GM12878 (cell line): ENCODE results near the gene SMIM14. TPM values are rescaled to one million over a fixed set of nuclear protein-coding genes. Genes with fewer than 3 reads are reported as not detected.
A peak's percentile ranks its signal among the peaks of the same experiment; 100 is the strongest.

Experiments
- CBX5 ChIP-seq: sonication (generic); IDR thresholded peaks from 2 replicates; pipeline ENCODE4 v1.6.1; 2016; ENCODE audit warnings: low read depth, moderate library complexity, mild to moderate bottlenecking, inconsistent platforms
- E2F8 ChIP-seq: fragments of 450-650 bp; IDR thresholded peaks from 2 replicates; pipeline ENCODE4 v1.6.1; 2018; ENCODE audit warnings: mild to moderate bottlenecking, low read depth, moderate library complexity; ENCODE audit not compliant: partially characterized antibody
- ESRRA ChIP-seq: IDR thresholded peaks from 2 replicates; pipeline ENCODE4 v1.6.1; 2012; ENCODE audit warnings: mild to moderate bottlenecking, low read length, improper control_type of control experiment
- ETV6 ChIP-seq, 2 experiments: fragments of 450-650 bp in 1 of 2; IDR thresholded peaks in 1 of 2; conservative IDR thresholded peaks in 1 of 2; 2 replicates each; pipeline ENCODE4 v1.6.1; 2014; ENCODE audit warnings: antibody characterized with exemption in 1 of 2, borderline replicate concordance in 1 of 2, low read depth in 1 of 2, mild to moderate bottlenecking in 1 of 2, moderate library complexity in 1 of 2
- GABPA ChIP-seq: IDR thresholded peaks from 2 replicates; pipeline ENCODE4 v1.6.1; 2014; ENCODE audit warnings: antibody characterized with exemption, low read depth, mild to moderate bottlenecking, inconsistent platforms
- HCFC1 ChIP-seq: fragments of 150-350 bp; IDR thresholded peaks from 2 replicates; pipeline ENCODE4 v1.6.1; 2014; ENCODE audit warnings: low read length
- MTA3 ChIP-seq: IDR thresholded peaks from 2 replicates; pipeline ENCODE4 v1.6.1; 2012; ENCODE audit warnings: low read length, inconsistent platforms, borderline replicate concordance
- MYC ChIP-seq: IDR thresholded peaks from 2 replicates; pipeline ENCODE4 v1.6.1; 2011; ENCODE audit warnings: mild to moderate bottlenecking, low read length, moderate library complexity, inconsistent platforms; ENCODE audit not compliant: insufficient read depth, insufficient replicate concordance, insufficient read length, severe bottlenecking
- NFXL1 ChIP-seq: fragments of 450-650 bp; IDR thresholded peaks from 2 replicates; pipeline ENCODE4 v1.6.1; 2017; ENCODE audit warnings: antibody characterized with exemption, mild to moderate bottlenecking, borderline replicate concordance
- NKRF ChIP-seq: fragments of 450-650 bp; conservative IDR thresholded peaks from 2 replicates; pipeline ENCODE4 v1.6.1; 2017; ENCODE audit warnings: mild to moderate bottlenecking, moderate library complexity
- NR2C2 ChIP-seq: IDR thresholded peaks from 2 replicates; pipeline ENCODE4 v1.6.1; 2011; ENCODE audit warnings: borderline replicate concordance, low read depth; ENCODE audit not compliant: control insufficient read depth, insufficient read length
- PML ChIP-seq: IDR thresholded peaks from 2 replicates; pipeline ENCODE4 v1.6.1; 2012; ENCODE audit warnings: low read length, inconsistent platforms
- RAD51 ChIP-seq: fragments of 450-650 bp; IDR thresholded peaks from 2 replicates; pipeline ENCODE4 v1.6.1; 2016; ENCODE audit warnings: moderate library complexity, mild to moderate bottlenecking, inconsistent platforms
- RCOR1 ChIP-seq: conservative IDR thresholded peaks from 2 replicates; pipeline ENCODE4 v1.6.1; 2012; ENCODE audit warnings: low read depth, low read length, improper control_type of control experiment
- SPI1 ChIP-seq: IDR thresholded peaks from 2 replicates; pipeline ENCODE4 v1.6.1; 2011; ENCODE audit warnings: low read depth, mild to moderate bottlenecking, low read length, moderate library complexity, borderline replicate concordance; ENCODE audit not compliant: insufficient read depth
- SRF ChIP-seq, 2 experiments: IDR thresholded peaks; 2 replicates each; pipeline ENCODE4 v1.6.1; 2011; ENCODE audit warnings: low read depth in 2 of 2, low read length in 2 of 2, mild to moderate bottlenecking in 1 of 2, moderate library complexity in 1 of 2
- SUPT20H ChIP-seq: IDR thresholded peaks from 2 replicates; pipeline ENCODE4 v1.6.1; 2011; ENCODE audit warnings: low read depth, mild to moderate bottlenecking, low read length, moderate library complexity, borderline replicate concordance; ENCODE audit not compliant: control insufficient read depth
- TAF1 ChIP-seq: IDR thresholded peaks from 2 replicates; pipeline ENCODE4 v1.6.1; 2011; ENCODE audit warnings: mild to moderate bottlenecking, low read depth, low read length, borderline replicate concordance
- TBL1XR1 ChIP-seq: IDR thresholded peaks from 2 replicates; pipeline ENCODE4 v1.6.1; 2012; ENCODE audit warnings: low read depth, low read length, improper control_type of control experiment
- TCF12 ChIP-seq: IDR thresholded peaks from 2 replicates; pipeline ENCODE4 v1.6.1; 2011; ENCODE audit warnings: low read depth, mild to moderate bottlenecking, low read length
- YY1 ChIP-seq: IDR thresholded peaks from 2 replicates; pipeline ENCODE4 v1.6.1; 2011; ENCODE audit warnings: low read depth, mild to moderate bottlenecking, low read length
- ZBED1 ChIP-seq: IDR thresholded peaks from 2 replicates; pipeline ENCODE4 v1.6.1; 2016; ENCODE audit warnings: borderline replicate concordance
- ZNF622 ChIP-seq: fragments of 450-650 bp; IDR thresholded peaks from 2 replicates; pipeline ENCODE4 v1.6.1; 2017; ENCODE audit warnings: mild to moderate bottlenecking, inconsistent platforms
- ZSCAN29 ChIP-seq: fragments of 450-650 bp; IDR thresholded peaks from 2 replicates; pipeline ENCODE4 v1.6.1; 2017; ENCODE audit warnings: mild to moderate bottlenecking, moderate library complexity
- ZZZ3 ChIP-seq: IDR thresholded peaks from 2 replicates; pipeline ENCODE4 v1.6.1; 2011; ENCODE audit warnings: low read depth; ENCODE audit not compliant: control insufficient read depth, insufficient read length
- polyA plus RNA-seq, 11 experiments: library from polyadenylated mRNA; depleted of rRNA in 4 of 11; unstranded in 6 of 11; stranded (reverse) in 5 of 11; fragments of >200 nt; fragmentation: Nextera tagmentation in 4 of 11; fragmentation: Illumina TruSeq in 1 of 11; extraction: Ambion mirVana in 4 of 11; extraction: Trizol in 1 of 11; gene quantifications; 1 replicate in 1 of 11; 2 replicates in 10 of 11; pipeline versions ENCODE4 v1.2.1 to v1.2.3, GENCODE V29; 2011 to 2016; ENCODE audit warnings: inconsistent platforms in 2 of 11, missing spikeins in 2 of 11, low read depth in 1 of 11
- total RNA-seq, 4 experiments: library from RNA; depleted of rRNA in 3 of 4; stranded (reverse); fragments of >200 nt in 3 of 4; fragmentation: Illumina TruSeq in 1 of 4; extraction: Trizol in 1 of 4; gene quantifications; 2 replicates each; pipeline versions ENCODE4 v1.2.1 to v1.2.3, GENCODE V29; 2013 to 2021
- TF ChIP-seq, protein P1 (sequence below): IDR thresholded peaks from 2 replicates; pipeline ENCODE4 v1.6.1; 2011; ENCODE audit warnings: low read depth, mild to moderate bottlenecking, low read length, moderate library complexity, borderline replicate concordance; ENCODE audit errors: extremely low read depth
- TF ChIP-seq, protein P2 (sequence below): IDR thresholded peaks from 2 replicates; pipeline ENCODE4 v1.6.1; 2012; ENCODE audit warnings: low read depth, low read length, improper control_type of control experiment

The SMIM14 gene
- total and polyA plus RNA-seq, 10 of the 15 experiments (the other 5 are each of a cell fraction or from before 2014, with no cell fraction given), result 125 to 671 (median 188) TPM

- no peak for TF ChIP-seq E2F8
- no peak for TF ChIP-seq TBL1XR1
- TF ChIP-seq RAD51, result no peak
- no peak for TF ChIP-seq SPI1
- TF ChIP-seq TCF12, result no peak
- TF ChIP-seq ZSCAN29, result no peak
- 0 out of 2 replicates have a peak, but pooled peaks have one; percentile 40 for TF ChIP-seq YY1
- TF ChIP-seq CBX5, result no peak
- TF ChIP-seq ZNF622, result no peak
- no peak for TF ChIP-seq NKRF
- no peak for TF ChIP-seq RCOR1
- TF ChIP-seq HCFC1, result no peak
- TF ChIP-seq NR2C2, result no peak
- TF ChIP-seq ZBED1, result peak; percentile 45; the same call in 1 of the 2 replicates
- no peak for TF ChIP-seq GABPA
- TF ChIP-seq ZZZ3, result no peak
- peak; percentile 71; the same call in 1 of the 2 replicates for TF ChIP-seq TAF1
- TF ChIP-seq PML, result peak; percentile 98
- no peak for TF ChIP-seq ETV6 (conservative IDR thresholded peaks at IDR 0.05 in 1 of 2, IDR thresholded peaks at IDR 0.05 in 1 of 2; ENCODE audit: borderline replicate concordance in 1 of 2, low read depth in 1 of 2)
- no peak for TF ChIP-seq SRF (IDR thresholded peaks at IDR 0.05; ENCODE audit: low read depth in 2 of 2, low read length in 2 of 2)
- TF ChIP-seq MTA3, result 0 out of 2 replicates have a peak, but pooled peaks have one; percentile 52
- TF ChIP-seq, protein P1, sequence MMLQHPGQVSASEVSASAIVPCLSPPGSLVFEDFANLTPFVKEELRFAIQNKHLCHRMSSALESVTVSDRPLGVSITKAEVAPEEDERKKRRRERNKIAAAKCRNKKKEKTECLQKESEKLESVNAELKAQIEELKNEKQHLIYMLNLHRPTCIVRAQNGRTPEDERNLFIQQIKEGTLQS, result no peak
- TF ChIP-seq, protein P2, sequence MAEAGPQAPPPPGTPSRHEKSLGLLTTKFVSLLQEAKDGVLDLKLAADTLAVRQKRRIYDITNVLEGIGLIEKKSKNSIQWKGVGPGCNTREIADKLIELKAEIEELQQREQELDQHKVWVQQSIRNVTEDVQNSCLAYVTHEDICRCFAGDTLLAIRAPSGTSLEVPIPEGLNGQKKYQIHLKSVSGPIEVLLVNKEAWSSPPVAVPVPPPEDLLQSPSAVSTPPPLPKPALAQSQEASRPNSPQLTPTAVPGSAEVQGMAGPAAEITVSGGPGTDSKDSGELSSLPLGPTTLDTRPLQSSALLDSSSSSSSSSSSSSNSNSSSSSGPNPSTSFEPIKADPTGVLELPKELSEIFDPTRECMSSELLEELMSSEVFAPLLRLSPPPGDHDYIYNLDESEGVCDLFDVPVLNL, result no peak
- no peak for TF ChIP-seq MYC
- TF ChIP-seq SUPT20H, result no peak
- TF ChIP-seq ESRRA, result no peak
- TF ChIP-seq NFXL1, result no peak
Observed at GRCh38 chr4:39626913-39627312, 11.8 kb downstream of the SMIM14 start (continued).
